ENCODE measurements around the gene MARCHF10. TPM values are rescaled to one million over a fixed set of nuclear protein-coding genes. Genes with fewer than 3 reads are reported as not detected.

MARCHF10 gene
- total RNA-seq, 2 experiments from 2014 or later: not detected

- no peak for TF ChIP-seq CTCF (conservative IDR thresholded peaks at IDR 0.05; ENCODE audit: low read length)
- no peak for TF ChIP-seq EZH2phosphoT487 (IDR thresholded peaks at IDR 0.05; ENCODE audit: borderline replicate concordance, low read depth, low read length)
- intact Hi-C loops (cut with micrococcal nuclease; ENCODE audit: unreplicated experiment): no loop called here
- no peak overlapping the region for H3K4me3 ChIP-seq (ENCODE audit: low read depth, low read length, poor library complexity, severe bottlenecking)
- CTCF ChIA-PET (ENCODE audit: unreplicated experiment): no interaction called here
- H3K27ac ChIP-seq (ENCODE audit: low read depth, low read length, poor library complexity, severe bottlenecking): no peak overlapping the region
- POLR2A ChIA-PET: no interaction called here
- no peaks in the 10 kb centered on the region for H3K9me2 ChIP-seq (ENCODE audit: insufficient read depth, low read length)
- no peak overlapping the region for H2AFZ ChIP-seq (ENCODE audit: low read length)
- H3K4me2 ChIP-seq (ENCODE audit: low read length): no peak overlapping the region
- H3K79me2 ChIP-seq (ENCODE audit: insufficient read depth, low read depth, low read length): no peaks in the 10 kb centered on the region
- DNase-seq (ENCODE audit: low spot score): no peak
- H3K4me1 ChIP-seq (ENCODE audit: insufficient read depth, low read length, poor library complexity, severe bottlenecking): no peaks in the 10 kb centered on the region
- no TSS peak for BruUV-seq (replicated peaks)
- no peaks in the 10 kb centered on the region for H3K9me3 ChIP-seq (ENCODE audit: low read length)
- no peaks in the 10 kb centered on the region for H3K36me3 ChIP-seq (ENCODE audit: insufficient read depth, low read length)
- no peaks in the 10 kb centered on the region for H4K20me1 ChIP-seq (ENCODE audit: insufficient read depth, low read length)
These were observed 13.5 kb downstream of the MARCHF10 start for GRCh38 chr17:62794666-62794971.

GRCh38 chr17:62793919-62794665 is 14.0 kb downstream of the MARCHF10 start:
- Histone ChIP-seq H2AFZ (ENCODE audit: low read length) (no peak overlapping the region), H3K79me2 (ENCODE audit: insufficient read depth, low read depth, low read length) (no peaks in the 10 kb centered on the region), H3K4me3 (ENCODE audit: low read depth, low read length, poor library complexity, severe bottlenecking) (no peak overlapping the region), H3K9me2 (ENCODE audit: insufficient read depth, low read length) (no peaks in the 10 kb centered on the region), H3K9me3 (ENCODE audit: low read length) (no peaks in the 10 kb centered on the region), H3K4me1 (ENCODE audit: insufficient read depth, low read length, poor library complexity, severe bottlenecking) (no peaks in the 10 kb centered on the region), H3K4me2 (ENCODE audit: low read length) (no peak overlapping the region), H3K36me3 (ENCODE audit: insufficient read depth, low read length) (no peaks in the 10 kb centered on the region), H3K27ac (ENCODE audit: low read depth, low read length, poor library complexity, severe bottlenecking) (no peak overlapping the region), H4K20me1 (ENCODE audit: insufficient read depth, low read length) (no peaks in the 10 kb centered on the region)
- CTCF ChIA-PET (ENCODE audit: unreplicated experiment): no interaction called here
- TF ChIP-seq CTCF (conservative IDR thresholded peaks at IDR 0.05; ENCODE audit: low read length) (no peak), EZH2phosphoT487 (IDR thresholded peaks at IDR 0.05; ENCODE audit: borderline replicate concordance, low read depth, low read length) (no peak)
- BruUV-seq (replicated peaks): no TSS peak
- POLR2A ChIA-PET: no interaction called here
- intact Hi-C loops (cut with micrococcal nuclease; ENCODE audit: unreplicated experiment): no loop called here
- no peak for DNase-seq (ENCODE audit: low spot score)

GRCh38 chr17:62792447-62792800 is 15.7 kb downstream of the MARCHF10 start:
- intact Hi-C loops (cut with micrococcal nuclease; ENCODE audit: unreplicated experiment): no loop called here
- no TSS peak for BruUV-seq (replicated peaks)

More at GRCh38 chr17:62792447-62792800, 15.7 kb downstream of the MARCHF10 start:
- no peak overlapping the region for H3K4me2 ChIP-seq (ENCODE audit: low read length)
- H3K4me1 ChIP-seq (ENCODE audit: insufficient read depth, low read length, poor library complexity, severe bottlenecking): no peaks in the 10 kb centered on the region
- ChIA-PET CTCF (ENCODE audit: unreplicated experiment) (no interaction called here), POLR2A (no interaction called here)
- no peaks in the 10 kb centered on the region for H3K79me2 ChIP-seq (ENCODE audit: insufficient read depth, low read depth, low read length)
- H3K9me3 ChIP-seq (ENCODE audit: low read length): no peaks in the 10 kb centered on the region
- H3K36me3 ChIP-seq (ENCODE audit: insufficient read depth, low read length): no peaks in the 10 kb centered on the region
- TF ChIP-seq EZH2phosphoT487 (IDR thresholded peaks at IDR 0.05; ENCODE audit: borderline replicate concordance, low read depth, low read length): no peak
- TF ChIP-seq CTCF (conservative IDR thresholded peaks at IDR 0.05; ENCODE audit: low read length): no peak
- no peak overlapping the region for H3K4me3 ChIP-seq (ENCODE audit: low read depth, low read length, poor library complexity, severe bottlenecking)
- H3K9me2 ChIP-seq (ENCODE audit: insufficient read depth, low read length): no peaks in the 10 kb centered on the region
- H3K27ac ChIP-seq (ENCODE audit: low read depth, low read length, poor library complexity, severe bottlenecking): no peak overlapping the region
- H2AFZ ChIP-seq (ENCODE audit: low read length): no peak overlapping the region
- DNase-seq (ENCODE audit: low spot score): no peak
- H4K20me1 ChIP-seq (ENCODE audit: insufficient read depth, low read length): no peaks in the 10 kb centered on the region
